Endothelial cell of umbilical vein (primary cell): ENCODE data around the gene DOCK1. TPM values are rescaled to one million over a fixed set of nuclear protein-coding genes. Genes with fewer than 3 reads are reported as not detected.

Experiments used
- BruUV-seq: library from RNA; stranded (reverse); fragments of 400-500 nt; replicated peaks from 2 replicates; lab custom pipeline; 2021; lab: Mats Ljungman, UMichigan
- CTCF ChIA-PET: fragments of 300-600, 350-600 bp; sonication (Branson Sonifier 250); formaldehyde crosslinking; loops from one replicate; lab custom pipeline; 2021; ENCODE audit warnings: antibody characterized with exemption, inconsistent platforms; lab: Charles Lee
- POLR2A ChIA-PET: fragments of 300-600, 350-600 bp; sonication (Branson Sonifier 250); formaldehyde crosslinking; loops from one replicate; lab custom pipeline; 2021; ENCODE audit warnings: antibody characterized with exemption, inconsistent platforms; lab: Charles Lee
- DNase-seq: peaks from one replicate; pipeline ENCODE4 v3.0.0-alpha.2; 2011; ENCODE audit warnings: low read depth, low spot score
- FAIRE-seq: peaks from 2 replicates; lab custom pipeline; 2011; peaks lifted over from hg19 to GRCh38; lab: Jason Lieb, UNC
- H2AFZ ChIP-seq: 2 replicates; pipeline ENCODE4 v1.6.0; 2012; ENCODE audit warnings: low read depth, low read length, control low read depth, inconsistent platforms
- H3K27ac ChIP-seq: 2 replicates; pipeline ENCODE4 v1.5.1; 2011; ENCODE audit warnings: low read depth, mild to moderate bottlenecking, control low read depth, low read length, moderate library complexity; ENCODE audit not compliant: insufficient read depth
- H3K27me3 ChIP-seq, 2 experiments: 2 replicates each; pipeline versions ENCODE4 v1.6.0 to v1.6.1; 2011; ENCODE audit warnings: low read length in 2 of 2, mixed read lengths in 1 of 2; ENCODE audit not compliant: control insufficient read depth in 2 of 2, insufficient read depth in 2 of 2
- H3K36me3 ChIP-seq, 2 experiments: 2 replicates in 1 of 2; 3 replicates in 1 of 2; pipeline ENCODE4 v1.5.1; 2011; ENCODE audit warnings: low read length in 2 of 2, mild to moderate bottlenecking in 1 of 2, moderate library complexity in 1 of 2; ENCODE audit not compliant: control insufficient read depth in 2 of 2, insufficient read depth in 2 of 2; ENCODE audit errors: extremely low read depth in 1 of 2
- H3K4me1 ChIP-seq: 3 replicates; pipeline ENCODE4 v1.5.1; 2011; ENCODE audit warnings: mild to moderate bottlenecking, low read length; ENCODE audit not compliant: control insufficient read depth, insufficient read depth; ENCODE audit errors: extremely low read depth
- H3K4me2 ChIP-seq: 2 replicates; pipeline ENCODE4 v1.6.1; 2011; ENCODE audit warnings: low read length, control low read depth, mixed read lengths; ENCODE audit not compliant: insufficient read depth
- H3K4me3 ChIP-seq, 3 experiments: fragments of 200-600 bp in 1 of 3; sonication (generic), shearing (Covaris generic) in 1 of 3; replicated peaks in 1 of 3; 2 replicates each; pipeline ENCODE4 v1.5.1; 2011 to 2016; ENCODE audit warnings: control low read depth in 3 of 3, low read length in 3 of 3, mild to moderate bottlenecking in 2 of 3, inconsistent platforms in 1 of 3, low read depth in 1 of 3, moderate library complexity in 1 of 3; ENCODE audit not compliant: insufficient read depth in 1 of 3
- H3K79me2 ChIP-seq: 2 replicates; pipeline ENCODE4 v1.6.0; 2012; ENCODE audit warnings: low read length, inconsistent platforms; ENCODE audit not compliant: control insufficient read depth, insufficient read depth
- H3K9ac ChIP-seq: replicated peaks from 2 replicates; pipeline ENCODE3; 2011; ENCODE audit warnings: low read length, control low read depth; ENCODE audit not compliant: insufficient read depth; ENCODE audit errors: extremely low read depth
- H3K9me1 ChIP-seq: replicated peaks from 3 replicates; pipeline ENCODE4 v1.6.0; 2011; ENCODE audit warnings: mild to moderate bottlenecking, low read length; ENCODE audit not compliant: control insufficient read depth, insufficient read depth; ENCODE audit errors: extremely low read depth
- H3K9me3 ChIP-seq: replicated peaks from 2 replicates; pipeline ENCODE4 v1.5.1; 2012; ENCODE audit warnings: low read length, inconsistent platforms; ENCODE audit not compliant: control insufficient read depth, insufficient read depth
- H4K20me1 ChIP-seq: replicated peaks from 2 replicates; pipeline ENCODE3; 2011; ENCODE audit warnings: mild to moderate bottlenecking, low read length; ENCODE audit not compliant: control insufficient read depth, insufficient read depth; ENCODE audit errors: extremely low read depth
- CTCF ChIP-seq, 2 donors: IDR thresholded peaks; 1 replicate in 1 of 2; 2 replicates in 1 of 2; pipeline ENCODE4 v1.5.1; 2011; ENCODE audit warnings: low read length in 2 of 2, mild to moderate bottlenecking in 2 of 2, moderate library complexity in 2 of 2, control low read depth in 1 of 2, inconsistent platforms in 1 of 2, low read depth in 1 of 2; ENCODE audit not compliant: insufficient read depth in 1 of 2; ENCODE audit errors: extremely low read depth in 1 of 2
- EZH2 ChIP-seq: IDR thresholded peaks from 2 replicates; pipeline ENCODE4 v1.6.1; 2012; ENCODE audit warnings: borderline replicate concordance, low read depth, mild to moderate bottlenecking, moderate library complexity, low read length, inconsistent platforms; ENCODE audit not compliant: severe bottlenecking
- FOS ChIP-seq: IDR thresholded peaks from 2 replicates; pipeline ENCODE4 v1.6.1; 2011; ENCODE audit warnings: mild to moderate bottlenecking, low read length, moderate library complexity, borderline replicate concordance; ENCODE audit not compliant: insufficient read depth
- GATA2 ChIP-seq: IDR thresholded peaks from 2 replicates; pipeline ENCODE4 v1.7.0; 2011; ENCODE audit warnings: low read depth, mild to moderate bottlenecking, moderate library complexity, mixed read lengths, low read length; ENCODE audit not compliant: insufficient read length, insufficient read depth
- JUN ChIP-seq: IDR thresholded peaks from 2 replicates; pipeline ENCODE4 v1.6.1; 2011; ENCODE audit warnings: borderline replicate concordance, low read depth; ENCODE audit not compliant: insufficient read length, insufficient read depth
- MAX ChIP-seq: IDR thresholded peaks from 2 replicates; pipeline ENCODE4 v1.6.1; 2011; ENCODE audit not compliant: insufficient read depth, insufficient read length
- MYC ChIP-seq: IDR thresholded peaks from one replicate; pipeline ENCODE4 v1.6.1; 2011; ENCODE audit warnings: mild to moderate bottlenecking, low read depth, low read length
- POLR2A ChIP-seq: IDR thresholded peaks from 2 replicates; pipeline ENCODE4 v1.6.1; 2012; ENCODE audit warnings: low read depth, mild to moderate bottlenecking, control low read depth, low read length
- POLR2AphosphoS5 ChIP-seq: IDR thresholded peaks from 2 replicates; pipeline ENCODE4 v1.6.1; 2012; ENCODE audit warnings: low read depth, mild to moderate bottlenecking, control low read depth, low read length, moderate library complexity; ENCODE audit not compliant: insufficient read depth
- dilution Hi-C: fragments of 300-500 bp; cut with MboI; formaldehyde crosslinking; loops from one replicate; pipeline ENCODE4 v1.15.0; 2019; ENCODE audit warnings: low sequenced_read_pairs; ENCODE audit not compliant: extremely low pct_ligation_motif_present
- intact Hi-C: fragments of 100-400 bp; cut with micrococcal nuclease; formaldehyde crosslinking; loops from one replicate; pipeline ENCODE4 v1.10.0; 2022
- polyA plus RNA-seq, 4 experiments: library from polyadenylated mRNA; depleted of rRNA in 3 of 4; stranded (reverse) in 3 of 4; unstranded in 1 of 4; fragments of >200 nt; gene quantifications; 2 replicates each; pipeline versions ENCODE4 v1.2.1 to v1.2.3, GENCODE V29; 2011 to 2012; ENCODE audit warnings: missing spikeins in 1 of 4
- total RNA-seq: library from RNA; stranded (reverse); gene quantifications from 2 replicates; pipeline ENCODE4 v1.2.3, GENCODE V29; 2021

The DOCK1 gene
- total and polyA plus RNA-seq, 2 donors (not counting 3 experiments of a cell fraction or from before 2014, with no cell fraction given): 22.5 to 83.1 TPM

- H3K79me2 ChIP-seq: no peaks in the 10 kb centered on the region
- BruUV-seq: no TSS peak
- H3K9me1 ChIP-seq: no peaks in the 10 kb centered on the region
- no peak for TF ChIP-seq CTCF (IDR thresholded peaks at IDR 0.05; ENCODE audit: extremely low read depth in 1 of 2, insufficient read depth in 1 of 2, low read depth in 1 of 2, low read length in 2 of 2)
- no peak for TF ChIP-seq POLR2AphosphoS5
- TF ChIP-seq FOS: no peak
- no peak for TF ChIP-seq EZH2
- no peak for TF ChIP-seq POLR2A
- no peak for TF ChIP-seq MYC
- TF ChIP-seq MAX: no peak
- TF ChIP-seq GATA2: no peak
- no peak for TF ChIP-seq JUN
- FAIRE-seq (no peak), DNase-seq (no peak)
- CTCF ChIA-PET: no interaction called here
- intact Hi-C loops: no loop called here
- no peaks in the 10 kb centered on the region for H3K9me3 ChIP-seq
- no peak overlapping the region for H3K4me2 ChIP-seq
- H3K4me3 ChIP-seq: no peak overlapping the region
- H3K27ac ChIP-seq: no peak overlapping the region
- H3K9ac ChIP-seq: no peak overlapping the region
- POLR2A ChIA-PET: no interaction called here
- H2AFZ ChIP-seq: no peak overlapping the region
- H3K27me3 ChIP-seq: no peaks in the 10 kb centered on the region
- H3K36me3 ChIP-seq: peaks cover 0 to 4% of the 10 kb centered on the region in 2 experiments
- dilution Hi-C loops: no loop called here
- no peaks in the 10 kb centered on the region for H3K4me1 ChIP-seq
- no peaks in the 10 kb centered on the region for H4K20me1 ChIP-seq
Observed at GRCh38 chr10:127391875-127392274, 486.6 kb downstream of the DOCK1 start.
